WI38 (cell line): ENCODE measurements around the gene PIP4K2A.

Experiments used
- H3K4me3 ChIP-seq: 2 replicates; pipeline ENCODE4 v1.5.1; 2011; ENCODE audit warnings: low read depth, mild to moderate bottlenecking, control low read depth, low read length
- TF ChIP-seq, protein P1 (sequence below): IDR thresholded peaks from 2 replicates; pipeline ENCODE4 v1.5.1; 2012; ENCODE audit warnings: low read depth, mild to moderate bottlenecking, control low read depth, low read length

PIP4K2A gene

DNA sequence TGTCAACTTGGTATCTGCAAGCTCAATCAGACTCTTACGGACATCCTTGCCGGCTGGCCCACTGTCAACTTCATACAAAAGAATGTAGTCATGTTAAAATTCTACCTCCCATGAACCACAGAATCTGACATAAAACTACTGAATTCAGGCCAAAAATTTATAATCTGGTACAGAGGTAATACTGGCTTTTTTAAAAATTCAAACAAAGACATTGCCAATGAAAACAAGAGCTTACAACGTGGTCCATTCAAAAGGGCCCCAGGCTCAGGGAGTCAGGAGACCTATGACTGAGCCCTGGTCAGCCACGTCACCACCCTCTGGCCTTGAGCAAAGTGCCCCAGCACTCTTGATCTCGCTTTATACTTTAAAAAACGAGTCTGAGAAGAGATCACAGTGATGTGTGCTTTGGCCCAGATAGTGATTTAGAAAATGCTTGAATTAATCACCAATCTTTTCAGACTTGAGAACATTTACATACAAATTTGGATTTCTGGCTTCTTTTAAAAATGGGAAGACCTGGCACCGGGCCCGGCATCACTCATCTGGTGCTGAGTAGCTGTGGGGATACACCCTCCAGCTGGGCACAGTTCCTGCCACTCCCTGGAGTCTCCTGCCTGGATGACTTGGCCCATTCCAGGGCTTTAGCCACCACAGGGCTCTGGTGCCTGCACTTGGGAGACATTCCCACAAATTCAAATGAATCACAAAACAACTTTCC lies 94.1 kb downstream of the PIP4K2A start:
- H3K4me3 ChIP-seq = no peak overlapping the region
- TF ChIP-seq, protein P1, sequence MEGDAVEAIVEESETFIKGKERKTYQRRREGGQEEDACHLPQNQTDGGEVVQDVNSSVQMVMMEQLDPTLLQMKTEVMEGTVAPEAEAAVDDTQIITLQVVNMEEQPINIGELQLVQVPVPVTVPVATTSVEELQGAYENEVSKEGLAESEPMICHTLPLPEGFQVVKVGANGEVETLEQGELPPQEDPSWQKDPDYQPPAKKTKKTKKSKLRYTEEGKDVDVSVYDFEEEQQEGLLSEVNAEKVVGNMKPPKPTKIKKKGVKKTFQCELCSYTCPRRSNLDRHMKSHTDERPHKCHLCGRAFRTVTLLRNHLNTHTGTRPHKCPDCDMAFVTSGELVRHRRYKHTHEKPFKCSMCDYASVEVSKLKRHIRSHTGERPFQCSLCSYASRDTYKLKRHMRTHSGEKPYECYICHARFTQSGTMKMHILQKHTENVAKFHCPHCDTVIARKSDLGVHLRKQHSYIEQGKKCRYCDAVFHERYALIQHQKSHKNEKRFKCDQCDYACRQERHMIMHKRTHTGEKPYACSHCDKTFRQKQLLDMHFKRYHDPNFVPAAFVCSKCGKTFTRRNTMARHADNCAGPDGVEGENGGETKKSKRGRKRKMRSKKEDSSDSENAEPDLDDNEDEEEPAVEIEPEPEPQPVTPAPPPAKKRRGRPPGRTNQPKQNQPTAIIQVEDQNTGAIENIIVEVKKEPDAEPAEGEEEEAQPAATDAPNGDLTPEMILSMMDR = no peak

DNA sequence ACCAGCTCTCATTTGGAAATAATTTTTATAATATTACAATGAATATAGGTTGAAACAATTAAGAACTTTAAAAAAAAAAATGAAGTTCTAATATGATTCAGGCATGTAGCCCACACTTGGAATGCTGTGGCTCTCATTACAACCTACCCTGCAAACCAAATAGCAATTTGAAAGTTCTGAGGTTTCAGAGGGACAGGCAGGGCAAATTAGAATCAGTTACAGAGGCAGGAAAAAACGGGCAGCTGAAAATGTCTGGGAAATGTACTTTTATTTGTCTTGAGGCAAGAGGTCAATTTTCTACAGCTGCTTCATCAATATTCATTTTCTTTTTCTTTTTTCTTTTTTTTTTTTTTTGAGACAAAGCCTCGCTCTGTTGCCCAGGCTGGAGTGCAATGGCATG lies 95.3 kb downstream of the PIP4K2A start:
- no peak overlapping the region for H3K4me3 ChIP-seq
- TF ChIP-seq, protein P1 = no peak

DNA sequence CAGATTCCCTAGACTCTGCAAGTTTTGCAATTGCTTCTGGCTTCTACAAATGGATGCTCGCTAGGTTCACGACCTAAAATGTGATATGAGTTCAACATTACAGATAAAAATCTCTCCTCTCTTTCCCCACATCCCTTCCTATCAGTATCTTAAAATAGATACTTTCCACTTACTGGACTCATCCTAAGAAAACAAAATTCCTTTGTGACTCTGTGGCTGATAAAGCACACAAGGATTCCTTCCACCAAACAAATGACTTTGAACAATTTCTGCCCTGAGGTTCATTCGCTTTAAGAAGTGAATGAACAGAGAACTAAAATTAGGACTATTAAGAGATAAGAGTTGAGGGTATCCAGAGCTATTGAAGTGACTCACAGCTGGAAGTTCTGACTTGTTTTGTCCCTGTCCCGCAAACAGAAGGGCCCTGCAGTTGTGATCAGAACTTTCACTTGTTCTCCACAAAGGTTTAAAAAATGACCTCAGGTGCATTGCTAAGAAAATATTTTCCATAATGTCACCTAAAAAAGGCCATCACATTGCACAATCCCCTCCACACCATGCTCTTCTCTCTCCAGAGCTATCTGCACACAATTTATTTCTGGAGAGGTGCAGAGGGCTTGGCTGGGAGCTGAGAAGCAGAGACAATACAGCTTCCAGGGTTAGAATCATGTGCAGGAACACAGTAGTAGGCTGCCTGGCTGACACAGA lies 96.1 kb downstream of the PIP4K2A start:
- TF ChIP-seq, protein P1 = no peak
- H3K4me3 ChIP-seq = no peak overlapping the region

DNA sequence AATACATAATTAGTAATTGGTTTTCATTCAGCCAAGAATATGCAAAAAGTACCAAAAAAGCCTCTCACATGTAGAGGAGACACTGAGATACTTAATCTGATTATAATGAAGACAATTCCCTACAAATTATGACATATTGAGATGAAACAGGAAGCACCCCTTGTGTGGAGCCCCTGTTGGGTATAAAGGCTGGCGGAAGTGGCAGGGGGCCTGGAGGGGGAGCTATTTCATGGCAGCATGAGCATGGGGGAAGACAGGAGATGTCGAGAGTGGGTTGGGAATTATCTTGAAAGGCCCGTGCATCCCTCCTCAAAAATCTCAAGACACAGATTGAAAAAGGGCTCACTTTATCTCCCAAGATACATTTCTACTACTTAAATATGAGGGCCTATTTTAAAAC lies 96.9 kb downstream of the PIP4K2A start:
- TF ChIP-seq, protein P1 = no peak
- no peak overlapping the region for H3K4me3 ChIP-seq

DNA sequence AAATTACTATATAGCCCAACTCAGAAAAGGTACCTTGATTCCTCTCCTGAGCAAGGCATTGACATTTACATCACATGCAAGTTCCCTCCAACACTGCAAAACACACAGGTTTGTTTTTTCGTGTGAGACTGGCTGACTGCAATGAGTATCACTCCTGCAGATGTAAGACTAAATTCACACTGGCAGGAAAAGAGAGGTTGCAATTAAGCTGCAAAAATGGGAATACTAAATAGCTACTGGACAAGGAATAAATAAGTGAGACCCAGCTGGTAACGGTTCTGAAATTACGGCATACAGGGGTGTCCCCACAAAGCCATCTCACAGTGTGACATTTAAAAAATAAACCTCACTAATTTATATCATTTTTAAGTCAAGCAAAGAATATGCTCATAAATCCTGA lies 97.3 kb downstream of the PIP4K2A start:
- H3K4me3 ChIP-seq = no peak overlapping the region
- TF ChIP-seq, protein P1 = no peak

DNA sequence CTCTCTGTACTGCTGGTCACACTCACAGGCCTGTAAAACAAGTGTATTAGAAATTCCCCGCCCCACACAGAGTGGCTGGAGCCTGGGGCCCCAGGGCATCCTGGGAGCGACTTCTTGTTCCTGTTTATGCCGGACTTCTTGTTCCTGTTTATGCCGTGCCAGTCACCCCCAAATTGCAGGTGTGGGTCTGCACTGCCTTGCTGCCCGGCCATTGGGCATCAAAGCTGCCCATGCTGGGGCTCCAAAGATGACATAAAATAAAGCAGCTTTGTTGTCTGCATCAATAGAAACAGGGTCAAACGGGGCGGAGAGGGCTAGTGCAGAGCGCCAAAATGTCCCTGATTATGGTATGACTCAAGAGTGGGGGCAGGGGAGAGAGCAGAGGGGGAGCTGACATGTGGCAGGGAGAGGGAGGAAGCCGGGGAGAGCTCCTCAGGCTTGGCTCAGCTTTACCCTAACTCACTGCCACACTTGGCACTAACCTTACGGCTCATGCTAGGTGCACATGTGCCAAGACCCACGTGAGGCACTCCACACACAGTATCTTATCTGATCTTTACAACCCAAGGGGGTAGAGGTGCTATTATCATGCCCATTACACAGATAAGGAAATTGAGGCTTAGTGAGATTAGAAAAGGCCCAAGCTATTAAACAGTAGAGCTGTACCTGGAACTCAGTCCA lies 98.4 kb downstream of the PIP4K2A start:
- H3K4me3 ChIP-seq = no peak overlapping the region

More for the DNA sequence above, 98.4 kb downstream of the PIP4K2A start:
- TF ChIP-seq, protein P1 = no peak
